Spleen (tissue), 11 donors: ENCODE data around the gene ZNF205. TPM values are rescaled to one million over a fixed set of nuclear protein-coding genes. Genes with fewer than 3 reads are reported as not detected.
"Not testable (repeated sequence)": the region's sequence is repeated elsewhere in the genome, so short reads cannot be mapped to it uniquely, and the experiment has no call there.

ENCODE experiments used
- DNase-seq: peaks from one replicate; pipeline ENCODE4 v3.0.0-alpha.2; 2020
- H3K27ac ChIP-seq, 8 donors: fragments of 200-600 bp; sonication (generic) in 7 of 8; 1 replicate in 4 of 8; 2 replicates in 4 of 8; pipeline versions ENCODE4 v1.5.0 to v1.8.0; 2016 to 2021; ENCODE audit warnings: inconsistent platforms in 4 of 8, mild to moderate bottlenecking in 4 of 8, moderate library complexity in 1 of 8
- H3K27me3 ChIP-seq, 7 donors: fragments of 200-600 bp; sonication (generic) in 6 of 7; replicated peaks in 1 of 7; 1 replicate in 4 of 7; 2 replicates in 3 of 7; pipeline versions ENCODE4 v1.5.0 to v1.8.0; 2016 to 2021; ENCODE audit warnings: inconsistent platforms in 3 of 7, mild to moderate bottlenecking in 1 of 7
- H3K36me3 ChIP-seq, 6 donors: fragments of 200-600 bp; sonication (generic) in 5 of 6; 1 replicate in 4 of 6; 2 replicates in 2 of 6; pipeline versions ENCODE4 v1.5.0 to v1.8.0; 2016 to 2021; ENCODE audit warnings: inconsistent platforms in 2 of 6
- H3K4me1 ChIP-seq, 6 donors: fragments of 200-600 bp; sonication (generic) in 5 of 6; 1 replicate in 3 of 6; 2 replicates in 3 of 6; pipeline versions ENCODE4 v1.5.0 to v1.8.0; 2016 to 2021; ENCODE audit warnings: inconsistent platforms in 3 of 6
- H3K4me3 ChIP-seq, 8 donors: fragments of 200-600 bp; sonication (generic) in 7 of 8; 1 replicate in 4 of 8; 2 replicates in 4 of 8; pipeline versions ENCODE4 v1.5.0 to v1.8.0; 2016 to 2021; ENCODE audit warnings: inconsistent platforms in 4 of 8, mild to moderate bottlenecking in 4 of 8, moderate library complexity in 2 of 8
- H3K9me3 ChIP-seq, 8 donors: fragments of 200-600 bp; sonication (generic) in 7 of 8; 1 replicate in 4 of 8; 2 replicates in 4 of 8; pipeline versions ENCODE4 v1.5.0 to v1.8.0; 2016 to 2021; ENCODE audit warnings: inconsistent platforms in 4 of 8
- POLR2A ChIP-seq, 3 donors: fragments of 450-650 bp; IDR thresholded peaks; one replicate each; pipeline ENCODE4 v1.5.1; 2017; ENCODE audit warnings: antibody characterized with exemption in 3 of 3, mild to moderate bottlenecking in 1 of 3
- POLR2AphosphoS5 ChIP-seq, 3 donors: sonication (generic); formaldehyde crosslinking; IDR thresholded peaks; one replicate each; pipeline ENCODE4 v1.5.1; 2017; ENCODE audit warnings: antibody characterized with exemption in 3 of 3
- WGBS, 5 donors: extraction: QIAGEN DNeasy Blood & Tissue Kit in 3 of 5; methylation state at CpG; one replicate each; pipeline versions ENCODE4 v1.1.5 to v1.1.7; 2013 to 2018; 5-methylcytosine and 5-hydroxymethylcytosine counted together
- intact Hi-C: fragments of 100-400 bp; cut with DNase I; formaldehyde crosslinking; loops from one replicate; pipeline ENCODE4 v1.15.0; 2023; ENCODE audit warnings: low total_unique reads
- polyA plus RNA-seq, 3 donors: library from polyadenylated mRNA; stranded (reverse); fragments of 200-250 nt; gene quantifications; one replicate each; pipeline ENCODE4 v1.2.1, GENCODE V29; 2013
- total RNA-seq, 7 donors: library from RNA; depleted of rRNA in 3 of 7; stranded (reverse); fragments of >200 nt in 3 of 7; fragmentation: NEBNext Ultra II Directional in 4 of 7; extraction: Animal tissue kit (Norgen Biotek cat#: 25700) in 4 of 7; gene quantifications; one replicate each; pipeline versions ENCODE4 v1.1.0 to v1.2.1, GENCODE V29; 2016 to 2021
- TF ChIP-seq, protein P1 (sequence below), 11 experiments: fragments of 200-600 bp in 7 of 11; fragments of 450-650 bp in 4 of 11; sonication (generic) in 4 of 11; IDR thresholded peaks in 8 of 11; conservative IDR thresholded peaks in 3 of 11; 1 replicate in 7 of 11; 2 replicates in 4 of 11; pipeline versions ENCODE4 v1.4.0 to v1.8.0; 2016 to 2021; ENCODE audit warnings: antibody characterized with exemption in 11 of 11, inconsistent platforms in 4 of 11, mild to moderate bottlenecking in 1 of 11
- donor health status: healthy with polysubstance abuse.
- donor health status: DM: no; HTN: no; CAD: no; lungs with moderate emphysema.
- donor health status: DM: no; HTN: no; CAD: no.
- donor health status: Bipolar disorder and iron deficiency.
- donor health status: healthy.
- donor health status: DM: no; HTN: no; CAD: no.
- donor health status: DM: yes; HTN: yes; CAD: no.

Gene ZNF205
- total and polyA plus RNA-seq, 10 donors, result 3.5 to 14.2 (median 6.1) TPM

GRCh38 chr16:3071655-3072054, 40.7 kb upstream of the ZNF205 start:
- H3K36me3 ChIP-seq, result peaks cover 0 to 36% (median 2%) of the 10 kb centered on the region in 6 donors
- 89 to 94% (median 92%) methylated on average over 7 of the region's 7 CpGs for WGBS, 5 donors
- peak; percentile 47 for DNase-seq
- H3K9me3 ChIP-seq, result no peaks in the 10 kb centered on the region
- no peak overlapping the region for H3K4me3 ChIP-seq
- H3K4me1 ChIP-seq, result peaks cover 13 to 90% (median 57%) of the 10 kb centered on the region in 6 donors
- no peaks in the 10 kb centered on the region for H3K27me3 ChIP-seq
- H3K27ac ChIP-seq, result peak overlapping the region in 4 of 8 donors; percentile 7 to 93 (median 88)
- no peak for TF ChIP-seq POLR2A (IDR thresholded peaks at IDR 0.05)
- peak in 2 of 3 donors; percentile 20 to 38 for TF ChIP-seq POLR2AphosphoS5 (IDR thresholded peaks at IDR 0.05)
- intact Hi-C loops, result no loop called here

DNA sequence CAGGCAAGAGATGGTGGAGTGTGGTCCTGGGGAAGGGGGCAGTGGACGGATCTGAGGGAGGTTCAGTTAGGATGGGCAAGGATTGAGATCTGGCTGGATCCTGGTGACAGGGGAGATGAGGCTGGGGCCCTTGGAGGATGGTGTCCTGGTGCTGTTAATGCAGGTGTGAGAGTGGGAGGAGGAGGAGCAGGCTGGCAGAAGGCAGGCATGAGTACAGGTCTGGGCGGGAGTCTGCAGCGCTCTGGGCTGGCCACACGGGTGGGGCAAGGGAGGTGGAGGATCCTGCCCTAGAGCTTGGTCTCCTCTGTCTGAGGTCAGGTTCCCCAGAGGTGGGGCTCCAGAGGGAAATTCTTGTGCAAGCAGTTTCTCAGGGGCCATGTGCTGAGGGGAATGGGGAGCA, 40.2 kb upstream of the ZNF205 start:
- not testable (repeated sequence) for H3K4me3 ChIP-seq, H3K27me3 ChIP-seq

DNA sequence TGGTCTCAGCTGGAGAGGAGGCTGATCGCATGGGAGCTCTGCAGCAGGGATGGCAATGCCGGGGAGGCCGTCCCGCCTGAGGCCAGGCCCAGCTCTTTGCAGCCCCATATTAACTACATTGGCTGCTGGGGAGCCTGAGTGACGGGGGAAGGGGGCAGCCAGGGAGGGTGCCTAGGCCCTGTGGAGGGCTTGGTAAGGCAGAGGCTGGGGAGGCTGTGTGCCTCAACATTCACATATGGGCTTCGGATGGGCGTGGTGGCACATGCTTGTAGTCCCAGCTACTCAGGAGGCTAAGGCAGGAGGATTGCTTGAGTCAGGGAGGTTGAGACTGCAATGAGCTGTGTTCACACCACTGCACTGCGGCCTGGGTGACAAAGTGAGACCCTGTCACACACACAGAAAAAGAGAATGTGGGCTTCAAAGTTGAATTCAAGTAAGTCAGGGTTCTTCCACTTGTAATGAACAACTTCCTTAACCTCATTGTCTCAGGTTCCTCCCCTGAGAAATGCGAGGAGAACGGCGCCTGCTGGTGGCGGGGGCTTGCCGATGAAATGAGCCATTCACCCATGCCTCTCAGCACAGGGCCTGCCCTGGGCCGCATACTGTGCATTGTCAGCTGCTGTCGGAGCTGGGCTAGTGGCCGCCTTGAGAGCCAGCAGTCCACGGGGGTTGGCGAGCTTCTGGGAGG, 39.7 kb upstream of the ZNF205 start:
- peak; percentile 78 for DNase-seq
- intact Hi-C loops, result not testable (repeated sequence)
- TF ChIP-seq, protein P1, sequence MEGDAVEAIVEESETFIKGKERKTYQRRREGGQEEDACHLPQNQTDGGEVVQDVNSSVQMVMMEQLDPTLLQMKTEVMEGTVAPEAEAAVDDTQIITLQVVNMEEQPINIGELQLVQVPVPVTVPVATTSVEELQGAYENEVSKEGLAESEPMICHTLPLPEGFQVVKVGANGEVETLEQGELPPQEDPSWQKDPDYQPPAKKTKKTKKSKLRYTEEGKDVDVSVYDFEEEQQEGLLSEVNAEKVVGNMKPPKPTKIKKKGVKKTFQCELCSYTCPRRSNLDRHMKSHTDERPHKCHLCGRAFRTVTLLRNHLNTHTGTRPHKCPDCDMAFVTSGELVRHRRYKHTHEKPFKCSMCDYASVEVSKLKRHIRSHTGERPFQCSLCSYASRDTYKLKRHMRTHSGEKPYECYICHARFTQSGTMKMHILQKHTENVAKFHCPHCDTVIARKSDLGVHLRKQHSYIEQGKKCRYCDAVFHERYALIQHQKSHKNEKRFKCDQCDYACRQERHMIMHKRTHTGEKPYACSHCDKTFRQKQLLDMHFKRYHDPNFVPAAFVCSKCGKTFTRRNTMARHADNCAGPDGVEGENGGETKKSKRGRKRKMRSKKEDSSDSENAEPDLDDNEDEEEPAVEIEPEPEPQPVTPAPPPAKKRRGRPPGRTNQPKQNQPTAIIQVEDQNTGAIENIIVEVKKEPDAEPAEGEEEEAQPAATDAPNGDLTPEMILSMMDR (IDR thresholded peaks at IDR 0.05 in 8 of 11, conservative IDR thresholded peaks at IDR 0.05 in 3 of 11), result peak in 1 of 11 experiments; percentile 10

More for the DNA sequence above, 40.2 kb upstream of the ZNF205 start:
- peaks cover 0 to 41% (median 2%) of the 10 kb centered on the region in 6 donors for H3K36me3 ChIP-seq
- H3K4me1 ChIP-seq, result peaks cover 13 to 94% (median 61%) of the 10 kb centered on the region in 6 donors
- intact Hi-C loops, H3K9me3 ChIP-seq: not testable (repeated sequence)
- H3K27ac ChIP-seq, result peak overlapping the region in 4 of 8 donors; percentile 85 to 93 (median 89)
- WGBS, 5 donors, result 23 to 54% (median 40%) methylated on average over 3 to 4 of the region's 4 CpGs
- peak; percentile 79 for DNase-seq

GRCh38 chr16:3073448-3073847, 38.9 kb upstream of the ZNF205 start:
- no peaks in the 10 kb centered on the region for H3K27me3 ChIP-seq
- peak overlapping the region in 7 of 8 donors; percentile 41 to 93 (median 85) for H3K27ac ChIP-seq
- H3K4me3 ChIP-seq, result peak overlapping the region in 2 of 8 donors; percentile 10 to 53
- H3K4me1 ChIP-seq, result peaks cover 8 to 94% (median 60%) of the 10 kb centered on the region in 6 donors
- peak; percentile 70 for DNase-seq
- no peak for TF ChIP-seq POLR2A (IDR thresholded peaks at IDR 0.05)
- TF ChIP-seq, protein P1 (IDR thresholded peaks at IDR 0.05 in 8 of 11, conservative IDR thresholded peaks at IDR 0.05 in 3 of 11), result no peak
- TF ChIP-seq POLR2AphosphoS5 (IDR thresholded peaks at IDR 0.05), result no peak
- intact Hi-C loops, result no loop called here
- H3K9me3 ChIP-seq, result no peaks in the 10 kb centered on the region
- H3K36me3 ChIP-seq, result peaks cover 0 to 42% (median 2%) of the 10 kb centered on the region in 6 donors
- WGBS, 5 donors, result 78 to 92% (median 84%) methylated on average over 7 of the region's 7 CpGs

More for the DNA sequence above, 39.7 kb upstream of the ZNF205 start:
- H3K9me3 ChIP-seq, H3K27me3 ChIP-seq: not testable (repeated sequence)
- 0 to 53% (median 49%) methylated on average over 2 to 16 of the region's 18 CpGs for WGBS, 5 donors
- peaks cover 0 to 42% (median 2%) of the 10 kb centered on the region in 6 donors for H3K36me3 ChIP-seq
- H3K4me3 ChIP-seq, result peak overlapping the region in 1 of 8 donors; percentile 53
- peaks cover 9 to 94% (median 61%) of the 10 kb centered on the region in 6 donors for H3K4me1 ChIP-seq
- H3K27ac ChIP-seq, result peak overlapping the region in 7 of 8 donors; percentile 57 to 93 (median 85)

- 18 to 34% (median 29%) methylated on average over 8 to 9 of the region's 9 CpGs for WGBS, 5 donors
- DNase-seq, result peak; percentile 94
- H3K4me1 ChIP-seq, result peaks cover 4 to 85% (median 54%) of the 10 kb centered on the region in 6 donors
- peaks cover 0 to 27% (median 0%) of the 10 kb centered on the region in 6 donors for H3K36me3 ChIP-seq
- peak overlapping the region in 2 of 8 donors; percentile 5 to 53 for H3K4me3 ChIP-seq
- peak overlapping the region in 7 of 8 donors; percentile 80 to 93 (median 85) for H3K27ac ChIP-seq
- intact Hi-C loops, result no loop called here
- no peaks in the 10 kb centered on the region for H3K27me3 ChIP-seq
- TF ChIP-seq POLR2A (IDR thresholded peaks at IDR 0.05) (no peak), POLR2AphosphoS5 (IDR thresholded peaks at IDR 0.05) (peak in 2 of 3 donors; percentile 68 to 86)
- H3K9me3 ChIP-seq, result no peaks in the 10 kb centered on the region
Measured at GRCh38 chr16:3074860-3075522, 37.4 kb upstream of the ZNF205 start.
